Skeletal muscle satellite cell (primary cell): Measurements from ENCODE around the gene FSTL4.

Experiments
- H3K27me3 ChIP-seq: 2 replicates; pipeline ENCODE4 v1.7.0; 2013; ENCODE audit warnings: low read length; ENCODE audit not compliant: control insufficient read depth, insufficient read depth
- H3K36me3 ChIP-seq: 2 replicates; pipeline ENCODE4 v1.7.0; 2013; ENCODE audit warnings: mild to moderate bottlenecking, control low read depth, low read length; ENCODE audit not compliant: insufficient read depth
- H3K4me1 ChIP-seq: 2 replicates; pipeline ENCODE4 v1.7.0; 2013; ENCODE audit warnings: low read length; ENCODE audit not compliant: control insufficient read depth, insufficient read depth
- H3K4me2 ChIP-seq: 2 replicates; pipeline ENCODE4 v1.7.0; 2013; ENCODE audit warnings: mild to moderate bottlenecking, low read length
- H3K4me3 ChIP-seq: 2 replicates; pipeline ENCODE4 v1.7.0; 2013; ENCODE audit warnings: low read length
- H3K9ac ChIP-seq: 2 replicates; pipeline ENCODE4 v1.7.0; 2013; ENCODE audit warnings: mild to moderate bottlenecking, low read depth, low read length, moderate library complexity
- H3K9me3 ChIP-seq: replicated peaks from 2 replicates; pipeline ENCODE4 v1.7.0; 2013; ENCODE audit warnings: mild to moderate bottlenecking, control low read depth, low read length

FSTL4 gene

DNA sequence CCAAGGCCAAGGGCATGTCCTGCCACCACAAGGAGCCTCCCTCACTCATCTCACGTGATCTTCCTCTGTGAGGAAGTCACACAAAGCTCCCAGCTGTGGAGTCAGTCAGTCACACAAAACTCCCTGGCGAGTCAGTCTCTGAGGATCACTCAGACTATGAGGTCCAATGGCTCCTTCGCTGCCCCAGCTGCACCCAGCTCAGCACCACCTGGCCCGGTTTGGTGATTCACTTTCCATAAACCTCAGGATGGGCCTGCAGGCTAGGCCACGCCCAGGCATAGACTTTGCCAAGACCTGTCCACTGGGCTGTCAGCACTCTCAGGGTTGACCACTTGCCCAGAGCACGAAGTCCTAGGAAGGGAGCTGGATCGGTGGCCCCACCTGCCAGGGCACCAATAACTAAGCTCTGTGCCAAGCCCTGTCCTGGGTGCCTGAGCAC is 326.7 kb downstream of the FSTL4 start:
- no peak overlapping the region for H3K9ac ChIP-seq
- H3K4me1 ChIP-seq: no peaks in the 10 kb centered on the region
- H3K27me3 ChIP-seq: no peaks in the 10 kb centered on the region

GRCh38 chr5:133284306-133284705 is 328.0 kb downstream of the FSTL4 start:
- no peak overlapping the region for H3K4me3 ChIP-seq
- no peak overlapping the region for H3K4me2 ChIP-seq
- no peak overlapping the region for H3K9ac ChIP-seq
- H3K4me1 ChIP-seq: no peaks in the 10 kb centered on the region
- H3K9me3 ChIP-seq: no peaks in the 10 kb centered on the region
- H3K36me3 ChIP-seq: no peaks in the 10 kb centered on the region
- no peaks in the 10 kb centered on the region for H3K27me3 ChIP-seq

More for the DNA sequence above, 326.7 kb downstream of the FSTL4 start:
- no peak overlapping the region for H3K4me3 ChIP-seq
- no peaks in the 10 kb centered on the region for H3K9me3 ChIP-seq
- no peak overlapping the region for H3K4me2 ChIP-seq
- no peaks in the 10 kb centered on the region for H3K36me3 ChIP-seq

DNA sequence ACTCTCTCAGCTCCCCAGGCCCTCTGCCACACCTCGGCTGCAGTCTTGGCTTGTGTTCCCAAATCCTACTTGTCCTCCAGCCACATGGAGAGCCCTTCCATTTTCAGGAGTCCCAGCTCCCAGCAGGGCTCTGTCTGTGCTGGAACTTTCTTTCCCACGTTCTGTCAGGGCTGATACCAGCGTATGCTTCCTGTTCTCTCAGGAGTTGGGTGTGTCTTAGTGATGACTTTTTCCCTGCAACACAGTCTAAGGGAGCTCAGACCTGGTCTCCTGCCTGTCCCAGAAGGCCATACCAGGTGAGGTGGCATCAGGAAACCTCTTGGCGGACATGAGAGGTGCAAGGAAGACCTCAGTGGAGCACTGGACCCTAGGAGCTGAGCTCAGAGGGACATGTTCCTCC is 334.0 kb downstream of the FSTL4 start:
- Histone ChIP-seq H3K9ac (no peak overlapping the region), H3K4me2 (no peak overlapping the region), H3K9me3 (no peaks in the 10 kb centered on the region), H3K36me3 (no peaks in the 10 kb centered on the region), H3K4me1 (peaks cover 8% of the 10 kb centered on the region), H3K4me3 (no peak overlapping the region), H3K27me3 (peaks cover 5% of the 10 kb centered on the region)

DNA sequence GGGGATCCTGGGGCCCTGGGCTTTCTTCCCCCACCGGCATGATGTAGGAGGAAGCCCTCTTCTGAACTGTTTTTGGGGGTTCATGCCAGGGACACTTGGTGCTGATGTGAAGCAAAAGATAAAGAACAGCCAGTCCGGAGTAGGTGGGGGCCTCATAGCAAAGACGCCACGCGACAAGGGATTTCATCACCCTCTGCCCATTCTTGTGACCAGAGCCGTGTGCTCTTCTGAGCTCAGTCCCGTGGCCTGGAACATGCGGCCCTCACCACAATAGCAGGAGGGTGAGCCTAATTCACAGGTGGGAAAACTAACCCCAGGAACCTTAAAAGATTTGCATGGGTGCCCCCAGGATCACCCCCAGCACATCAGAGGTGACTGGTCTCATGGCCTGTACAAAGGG is 334.6 kb downstream of the FSTL4 start:
- H3K36me3 ChIP-seq: no peaks in the 10 kb centered on the region
- H3K4me2 ChIP-seq: no peak overlapping the region
- H3K9ac ChIP-seq: no peak overlapping the region
- peaks cover 5% of the 10 kb centered on the region for H3K27me3 ChIP-seq
- H3K9me3 ChIP-seq: no peaks in the 10 kb centered on the region
- no peak overlapping the region for H3K4me3 ChIP-seq
- peaks cover 8% of the 10 kb centered on the region for H3K4me1 ChIP-seq

GRCh38 chr5:133276171-133276570 is 336.2 kb downstream of the FSTL4 start:
- H3K9ac ChIP-seq: no peak overlapping the region
- H3K4me3 ChIP-seq: no peak overlapping the region
- H3K4me2 ChIP-seq: no peak overlapping the region
- peaks cover 8% of the 10 kb centered on the region for H3K4me1 ChIP-seq
- H3K27me3 ChIP-seq: peaks cover 15% of the 10 kb centered on the region
- no peaks in the 10 kb centered on the region for H3K36me3 ChIP-seq
- no peaks in the 10 kb centered on the region for H3K9me3 ChIP-seq

- peaks cover 8% of the 10 kb centered on the region for H3K4me1 ChIP-seq
- no peak overlapping the region for H3K4me2 ChIP-seq
- H3K9me3 ChIP-seq: no peaks in the 10 kb centered on the region
- H3K4me3 ChIP-seq: no peak overlapping the region
- H3K9ac ChIP-seq: no peak overlapping the region
- peaks cover 20% of the 10 kb centered on the region for H3K27me3 ChIP-seq
- H3K36me3 ChIP-seq: no peaks in the 10 kb centered on the region
Observed at GRCh38 chr5:133275631-133276030, 336.7 kb downstream of the FSTL4 start.

DNA sequence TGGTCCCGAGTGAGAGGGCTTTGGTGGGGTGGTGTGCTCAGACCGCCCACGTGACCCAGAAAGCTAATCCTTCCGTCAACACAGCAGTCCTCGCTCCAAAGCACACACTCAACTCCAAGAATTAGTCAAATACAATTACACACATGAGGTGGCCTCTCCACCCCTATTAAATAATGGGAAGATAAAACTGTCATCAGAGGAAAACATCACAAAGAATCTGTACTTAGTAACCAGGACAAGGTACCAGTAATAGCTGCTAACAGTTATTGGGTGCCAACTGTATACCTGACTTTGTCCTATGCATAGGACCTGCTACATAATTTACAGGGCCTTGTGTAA is 337.8 kb downstream of the FSTL4 start:
- Histone ChIP-seq H3K9me3 (no peaks in the 10 kb centered on the region), H3K9ac (no peak overlapping the region), H3K4me1 (peaks cover 8% of the 10 kb centered on the region), H3K4me2 (no peak overlapping the region), H3K27me3 (peaks cover 24% of the 10 kb centered on the region), H3K4me3 (no peak overlapping the region), H3K36me3 (no peaks in the 10 kb centered on the region)

GRCh38 chr5:133273661-133274596 is 338.4 kb downstream of the FSTL4 start:
- Histone ChIP-seq H3K9me3 (no peaks in the 10 kb centered on the region), H3K4me2 (no peak overlapping the region), H3K4me1 (peaks cover 8% of the 10 kb centered on the region), H3K27me3 (peaks cover 29% of the 10 kb centered on the region), H3K9ac (no peak overlapping the region), H3K4me3 (no peak overlapping the region), H3K36me3 (no peaks in the 10 kb centered on the region)

GRCh38 chr5:133272345-133272744 is 340.0 kb downstream of the FSTL4 start:
- Histone ChIP-seq H3K27me3 (peaks cover 36% of the 10 kb centered on the region), H3K4me2 (no peak overlapping the region), H3K36me3 (no peaks in the 10 kb centered on the region), H3K9ac (no peak overlapping the region), H3K9me3 (no peaks in the 10 kb centered on the region), H3K4me1 (peaks cover 8% of the 10 kb centered on the region), H3K4me3 (no peak overlapping the region)

DNA sequence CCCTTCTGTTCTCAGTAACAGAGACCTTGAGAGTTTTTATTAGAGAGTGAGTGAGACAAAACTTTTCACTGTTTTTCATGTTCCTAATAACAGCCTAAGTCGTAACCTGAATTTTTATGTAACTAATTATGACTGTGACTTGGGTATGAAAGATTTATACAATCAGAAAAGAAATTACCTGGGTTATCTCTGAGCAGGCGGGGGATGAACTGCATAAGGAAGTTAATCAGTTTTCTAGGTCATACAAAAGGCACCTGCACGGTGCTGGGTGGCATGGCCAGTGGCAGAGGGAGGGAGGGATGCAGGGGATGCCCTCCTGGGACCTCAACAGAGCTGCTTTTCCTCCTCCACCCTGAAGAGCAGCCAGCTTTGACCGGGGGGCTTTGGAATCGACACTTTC is 340.7 kb downstream of the FSTL4 start:
- H3K9me3 ChIP-seq: no peaks in the 10 kb centered on the region
- no peak overlapping the region for H3K4me3 ChIP-seq
- H3K36me3 ChIP-seq: no peaks in the 10 kb centered on the region
- peaks cover 42% of the 10 kb centered on the region for H3K27me3 ChIP-seq
- H3K4me1 ChIP-seq: peaks cover 9% of the 10 kb centered on the region
- H3K4me2 ChIP-seq: no peak overlapping the region
- H3K9ac ChIP-seq: no peak overlapping the region

GRCh38 chr5:133269691-133270090 is 342.6 kb downstream of the FSTL4 start:
- peaks cover 21% of the 10 kb centered on the region for H3K4me1 ChIP-seq
- H3K4me3 ChIP-seq: no peak overlapping the region
- H3K36me3 ChIP-seq: no peaks in the 10 kb centered on the region
- H3K4me2 ChIP-seq: no peak overlapping the region
- H3K27me3 ChIP-seq: peaks cover 55% of the 10 kb centered on the region
- H3K9me3 ChIP-seq: no peaks in the 10 kb centered on the region
- H3K9ac ChIP-seq: no peak overlapping the region

GRCh38 chr5:133267601-133268000 is 344.7 kb downstream of the FSTL4 start:
- Histone ChIP-seq H3K27me3 (peaks cover 59% of the 10 kb centered on the region), H3K9me3 (no peaks in the 10 kb centered on the region), H3K4me1 (peaks cover 13% of the 10 kb centered on the region), H3K36me3 (no peaks in the 10 kb centered on the region), H3K4me3 (no peak overlapping the region), H3K9ac (no peak overlapping the region), H3K4me2 (no peak overlapping the region)
